ENCODE data around the gene ITSN2.

DNA sequence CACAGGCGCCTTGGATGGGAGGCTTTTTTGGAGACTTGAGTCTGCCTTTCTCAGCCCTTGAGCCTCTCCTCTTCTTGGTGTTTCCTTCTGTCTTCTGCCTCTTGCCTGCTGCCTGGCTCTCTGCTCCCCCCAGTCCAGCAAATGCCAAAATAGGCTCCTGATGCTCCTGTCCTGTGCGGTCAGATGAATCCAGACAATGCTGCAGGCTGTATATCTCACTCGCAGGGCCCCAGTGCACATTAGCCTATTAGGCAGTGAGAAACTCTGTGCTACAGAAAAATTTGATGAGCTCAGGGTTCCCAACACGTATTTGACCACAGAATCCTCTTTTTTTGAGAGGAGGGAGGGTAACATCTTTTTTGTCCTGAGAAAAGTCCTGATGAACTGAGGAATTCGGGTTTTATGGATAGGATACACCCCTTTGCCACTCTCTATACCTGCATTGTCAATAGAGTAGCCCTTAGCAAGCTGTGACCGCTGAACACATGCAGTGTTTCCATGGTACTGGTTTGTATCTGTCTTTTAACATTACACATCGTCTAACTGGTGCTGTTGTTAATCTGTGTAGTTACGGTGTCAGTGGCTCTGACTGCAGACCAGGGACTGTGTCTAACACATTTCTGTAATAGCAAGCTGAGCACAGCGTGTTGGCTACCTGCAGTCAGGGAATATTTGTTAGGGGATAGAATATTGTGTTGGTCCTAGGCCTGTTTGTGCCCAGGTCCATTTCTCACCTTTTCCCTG lies 134.7 kb downstream of the ITSN2 start:
- no peak for TF ChIP-seq POLR2A (IDR thresholded peaks at IDR 0.05)
- TF ChIP-seq CTCF (IDR thresholded peaks at IDR 0.05 in 4 of 5, conservative IDR thresholded peaks at IDR 0.05 in 1 of 5), result no peak
